ENCODE results near the gene SERPINE1. TPM values are rescaled to one million over a fixed set of nuclear protein-coding genes. Genes with fewer than 3 reads are reported as not detected.

Gene SERPINE1
- total RNA-seq, 1 donor from 2014 or later: 4.3 TPM

DNA sequence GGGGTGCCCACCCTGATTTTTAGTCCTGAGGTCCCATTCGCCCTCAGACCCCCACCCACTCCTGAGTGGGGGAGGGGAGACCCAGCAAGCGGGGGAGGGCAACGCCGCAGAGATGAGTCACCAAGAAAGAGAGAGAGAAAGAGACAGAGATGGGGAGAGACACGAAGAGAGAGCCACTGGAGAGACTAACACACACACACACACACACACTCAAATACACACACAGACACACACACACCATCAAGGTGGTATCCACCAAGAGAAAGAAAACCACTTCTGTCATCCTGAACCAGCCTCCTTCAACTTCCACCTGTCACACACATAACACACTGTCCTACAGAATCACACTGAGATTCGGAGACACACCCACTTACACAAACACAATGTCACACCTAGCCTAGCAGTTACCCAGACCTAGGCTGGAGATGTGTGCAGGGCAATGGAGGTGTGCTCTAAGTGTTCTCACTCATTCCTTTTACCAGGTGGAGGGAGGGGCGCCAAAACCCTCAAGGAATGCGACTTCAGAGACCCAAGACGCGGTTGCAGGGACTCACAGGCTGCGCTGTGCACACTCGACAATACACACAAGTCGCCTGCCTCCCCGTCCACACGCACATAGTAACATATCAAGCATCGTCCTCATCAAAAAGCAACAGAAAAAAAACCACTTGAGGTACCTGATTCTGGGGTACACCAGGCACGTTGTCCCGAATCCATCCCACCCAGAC, 42.4 kb downstream of the SERPINE1 start:
- no peak for DNase-seq (ENCODE audit: low spot score)

DNA sequence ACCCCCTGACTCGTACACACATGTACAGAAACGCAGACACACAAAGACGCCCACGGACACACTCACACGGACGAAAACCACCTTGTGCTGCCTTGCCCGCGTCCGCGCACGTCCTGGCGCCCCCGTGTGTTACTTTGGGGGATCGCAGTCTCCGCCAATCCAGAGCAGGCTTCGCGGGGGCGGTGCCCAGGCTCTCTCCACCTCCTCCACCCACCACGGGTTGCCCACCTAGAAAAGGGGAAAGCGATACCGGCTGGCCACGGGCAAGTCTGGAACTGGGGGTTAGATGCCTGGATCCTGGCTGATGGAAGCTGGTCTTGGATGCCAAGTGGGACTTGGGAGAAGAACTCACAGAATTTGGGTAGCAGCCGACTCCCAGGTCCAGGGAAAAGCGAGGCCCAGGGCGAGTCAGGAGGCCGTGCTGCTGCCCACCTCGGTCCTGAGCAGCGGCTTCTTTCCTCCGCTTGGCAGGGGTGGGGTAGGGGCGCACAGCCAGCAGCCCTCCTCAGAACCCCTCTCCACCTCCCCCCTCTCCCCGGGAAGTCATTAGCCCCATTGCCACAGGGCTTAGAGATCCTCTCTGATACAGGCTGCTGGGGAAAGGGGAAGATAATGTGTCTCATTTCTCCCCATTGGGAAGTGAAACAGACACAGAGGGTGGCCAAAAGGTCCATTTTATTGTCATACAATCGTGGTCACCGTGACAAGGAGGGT, 43.1 kb downstream of the SERPINE1 start:
- DNase-seq (ENCODE audit: low spot score): no peak

DNA sequence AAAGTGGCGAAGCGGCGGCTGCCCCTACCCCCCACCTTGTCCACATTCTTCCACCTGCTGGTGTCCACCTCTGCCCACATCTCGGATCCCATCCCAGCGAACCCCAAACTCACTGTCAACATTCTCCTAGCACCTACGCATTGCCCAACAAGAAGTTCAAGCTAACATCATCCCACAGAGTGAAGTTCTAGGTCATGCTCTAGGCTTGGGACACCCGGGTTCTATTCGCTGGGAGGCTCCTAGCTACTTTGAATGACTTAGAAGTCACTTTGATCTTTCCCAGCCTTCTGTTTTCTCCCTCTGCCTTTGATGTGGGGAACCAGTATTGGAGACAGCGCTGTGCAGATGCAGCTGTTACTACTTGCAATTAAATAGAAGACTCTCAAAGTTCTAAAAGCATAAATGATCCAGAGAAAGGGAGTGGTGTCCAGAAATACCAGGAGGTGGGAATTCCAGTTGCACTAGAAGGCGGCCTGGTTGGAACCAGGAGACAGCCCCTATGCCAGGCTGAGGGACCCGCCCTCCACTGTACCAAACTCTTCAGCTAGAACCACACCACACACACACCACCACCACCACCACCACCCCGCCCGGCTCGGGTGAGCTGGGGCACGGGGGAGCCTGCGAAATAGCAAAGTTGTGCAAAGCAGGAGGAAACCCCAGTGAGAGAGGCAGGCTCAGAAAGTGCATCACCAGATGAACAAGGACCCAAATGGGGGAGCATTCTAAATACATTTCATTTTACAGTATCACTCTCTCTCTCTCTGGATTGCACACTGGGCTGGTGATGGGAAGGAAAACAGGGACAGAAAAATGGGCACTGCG, 43.9 kb downstream of the SERPINE1 start:
- no peak for DNase-seq (ENCODE audit: low spot score)

DNA sequence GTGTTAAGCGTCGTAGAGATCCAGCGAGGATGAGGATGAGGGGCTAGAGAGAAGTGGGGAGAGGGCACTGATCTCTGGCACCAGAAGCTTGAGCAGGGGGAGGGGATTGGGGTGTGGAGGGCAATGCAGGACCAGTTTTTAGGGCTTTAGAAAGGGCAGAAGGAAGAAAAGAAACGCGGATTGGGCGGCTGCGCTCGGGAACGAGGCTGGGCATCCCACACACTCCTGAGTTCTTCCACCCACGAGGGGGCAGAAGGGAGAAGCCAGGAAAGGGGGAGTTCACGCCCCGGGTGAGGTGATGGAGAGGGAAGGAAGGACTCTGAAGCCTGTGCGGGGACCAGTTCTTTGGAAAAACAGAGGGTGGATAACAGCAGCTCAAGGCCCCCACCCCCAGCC, 44.5 kb downstream of the SERPINE1 start:
- DNase-seq (ENCODE audit: low spot score): no peak

DNA sequence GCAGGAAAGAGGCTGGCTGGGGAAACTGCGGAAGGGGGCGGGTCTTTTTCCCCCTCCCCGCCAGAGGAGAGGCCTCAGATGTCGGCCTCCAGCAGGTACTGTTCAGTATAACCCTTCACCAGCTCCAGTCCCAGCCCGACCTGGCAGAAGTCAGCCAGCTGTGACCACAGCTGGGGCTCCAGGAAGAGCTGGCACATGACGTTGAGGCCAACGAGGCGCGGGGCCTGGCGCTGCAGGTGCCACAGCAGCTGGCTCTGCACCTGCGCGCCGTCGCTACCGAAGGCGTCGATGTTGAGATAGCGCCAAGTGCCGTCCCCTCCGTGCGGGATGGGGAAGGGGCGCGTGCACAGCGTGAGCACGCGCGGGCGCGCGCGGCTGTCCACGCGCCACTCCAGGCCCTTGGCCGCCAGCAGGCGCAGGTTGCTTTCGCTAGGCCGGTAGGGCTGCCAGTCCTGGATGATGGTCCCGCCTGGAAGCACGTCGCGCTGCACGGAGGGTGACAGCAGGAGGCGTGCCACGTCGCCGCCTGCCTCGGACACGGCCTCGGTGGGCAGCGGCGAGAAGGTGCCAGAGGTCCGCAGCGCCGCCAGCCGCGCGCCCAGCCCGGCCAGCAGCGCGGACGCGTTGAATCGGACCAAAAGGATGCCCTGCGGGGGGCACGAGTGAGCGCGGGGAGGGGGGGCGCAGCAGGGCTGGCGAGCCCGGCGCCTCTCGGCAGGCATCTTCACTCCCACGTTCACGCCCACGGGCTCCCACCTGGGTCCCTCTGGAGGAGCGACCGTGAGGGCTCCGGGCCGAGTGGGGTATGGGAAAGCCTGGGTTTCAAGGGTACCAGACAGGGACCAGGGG, 45.3 kb downstream of the SERPINE1 start:
- DNase-seq (ENCODE audit: low spot score): no peak

DNA sequence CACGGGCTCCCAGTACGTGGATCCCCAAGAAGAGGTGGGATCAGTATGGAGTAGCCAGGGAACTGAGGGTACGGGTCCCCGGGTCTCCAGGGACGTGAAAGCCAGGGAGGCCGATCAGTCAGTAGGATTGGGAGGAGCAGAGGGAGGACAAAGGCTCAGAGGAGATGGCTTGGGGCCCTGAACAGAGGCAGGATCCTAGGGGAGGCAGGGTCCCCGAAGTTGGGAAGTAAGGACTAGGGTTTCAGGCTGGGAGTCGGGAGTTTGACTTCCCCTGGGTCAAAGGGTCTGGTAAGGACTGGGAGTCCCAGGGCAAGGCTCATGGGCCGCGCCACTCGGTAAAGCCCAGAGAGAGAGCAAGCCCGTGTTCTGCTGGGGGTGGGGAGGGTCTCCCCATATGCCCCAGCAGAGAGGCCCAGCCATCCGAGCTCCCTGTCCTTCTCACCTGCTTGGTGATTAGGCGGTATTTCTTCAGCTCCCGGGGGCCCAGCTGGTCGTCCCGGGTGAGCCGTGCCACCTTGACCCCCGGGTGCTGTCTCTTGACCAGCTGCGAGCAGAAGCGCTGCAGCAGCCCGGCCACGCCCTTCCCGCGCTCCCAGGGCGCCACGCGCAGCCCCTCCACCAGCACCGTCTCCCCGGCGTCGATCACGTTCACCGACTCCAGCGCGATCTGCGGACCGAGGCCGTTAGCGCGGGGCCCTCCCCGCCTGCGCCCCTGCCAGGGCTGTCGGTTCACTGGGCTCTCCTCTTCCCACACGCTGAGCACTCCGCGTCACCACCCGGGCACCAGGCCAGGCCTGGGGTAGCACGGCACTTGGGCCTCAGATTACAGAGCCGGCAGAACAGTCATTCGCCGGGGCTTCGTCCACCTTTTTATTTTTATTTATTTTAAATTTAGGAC, 46.2 kb downstream of the SERPINE1 start:
- peak; percentile 76 for DNase-seq (ENCODE audit: low spot score)

DNA sequence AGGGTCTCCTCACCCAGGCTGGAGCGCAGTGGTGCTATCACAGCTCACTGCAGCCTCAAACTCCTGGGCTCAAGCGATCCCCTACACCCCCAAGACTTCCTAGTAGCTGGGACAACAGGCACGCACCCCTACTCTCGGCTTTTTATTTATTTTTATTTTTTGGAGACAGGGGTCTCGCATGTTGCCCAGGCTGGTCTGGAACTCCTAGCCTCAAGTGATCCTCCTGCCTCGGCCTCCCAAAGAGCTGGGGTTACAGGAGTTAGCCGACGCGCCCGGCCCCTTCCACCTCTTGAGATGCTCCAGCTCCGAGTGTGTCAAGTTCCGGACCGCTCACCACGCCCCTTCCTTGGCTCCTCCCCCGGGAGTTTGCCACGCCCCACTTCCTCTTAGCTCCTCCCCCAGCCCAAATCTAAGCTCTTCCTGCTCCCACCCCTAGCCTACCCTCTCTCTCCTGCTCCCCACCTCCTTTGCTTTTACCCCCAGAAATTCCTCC, 46.9 kb downstream of the SERPINE1 start:
- DNase-seq (ENCODE audit: low spot score): no peak

DNA sequence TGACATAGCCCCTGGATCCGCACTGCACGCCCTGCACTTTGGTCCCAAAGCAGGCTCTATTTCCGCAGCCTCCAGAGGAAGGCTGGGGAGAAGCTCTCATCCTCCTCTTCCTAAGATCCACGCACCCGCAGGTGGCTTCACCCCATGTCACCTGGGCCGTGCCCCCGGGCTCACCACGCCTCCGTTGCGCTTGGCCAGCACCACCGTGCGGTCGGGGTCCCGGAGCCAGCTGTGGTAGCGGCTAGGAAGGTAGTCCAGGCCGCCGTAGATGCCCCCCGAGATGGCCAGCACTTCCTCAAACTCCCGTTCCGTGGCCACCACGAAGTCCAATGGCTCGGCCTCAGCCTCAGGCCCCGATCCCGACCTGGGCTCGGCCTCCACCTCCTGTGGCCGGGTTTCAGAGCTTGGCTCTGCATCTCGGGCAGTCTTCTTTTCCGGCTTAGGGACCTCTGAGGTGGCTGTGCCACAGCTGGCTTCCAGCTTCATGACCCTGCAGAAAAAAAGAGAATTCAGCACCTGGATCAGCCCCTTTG, 47.5 kb downstream of the SERPINE1 start:
- no peak for DNase-seq (ENCODE audit: low spot score)

DNA sequence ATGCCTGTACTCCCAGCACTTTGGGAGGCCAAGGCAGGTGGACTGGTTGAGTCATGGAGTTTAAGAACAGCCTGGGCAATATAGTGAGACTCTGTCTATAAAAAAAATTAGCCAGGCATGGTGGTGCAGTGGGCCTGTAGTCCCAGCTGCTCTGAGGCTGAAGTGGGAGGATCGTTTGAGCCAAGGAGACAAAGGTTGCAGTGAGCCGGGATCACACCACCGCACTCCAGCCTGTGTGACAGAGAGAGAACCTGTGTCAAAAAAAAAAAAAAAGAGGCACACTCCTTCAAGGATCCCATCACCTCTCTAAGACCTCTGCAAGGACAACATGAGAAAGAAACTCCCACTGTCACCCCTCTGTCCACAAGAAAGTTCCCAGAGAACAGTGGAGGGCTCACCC, 48.8 kb downstream of the SERPINE1 start:
- DNase-seq (ENCODE audit: low spot score): no peak

DNA sequence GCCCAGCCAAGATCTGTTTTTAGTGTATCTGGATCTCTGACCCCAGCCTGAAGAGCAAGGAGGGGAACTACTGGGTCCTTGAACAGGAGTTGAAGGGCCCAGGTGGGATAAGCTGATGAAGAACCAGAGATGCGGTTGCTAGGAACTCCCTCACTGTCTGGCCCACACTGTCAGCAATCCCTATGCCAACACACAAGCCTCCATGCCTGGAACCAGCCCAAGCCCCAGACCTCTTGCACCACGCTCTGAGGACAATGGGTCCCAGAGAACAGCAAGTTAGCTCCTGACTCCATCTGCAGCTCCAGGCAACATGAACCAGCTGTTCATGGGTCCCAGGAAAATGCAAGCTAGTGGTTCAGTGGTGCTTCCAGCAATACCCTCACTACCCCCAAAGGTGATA, 50.7 kb downstream of the SERPINE1 start:
- no peak for DNase-seq (ENCODE audit: low spot score)

DNA sequence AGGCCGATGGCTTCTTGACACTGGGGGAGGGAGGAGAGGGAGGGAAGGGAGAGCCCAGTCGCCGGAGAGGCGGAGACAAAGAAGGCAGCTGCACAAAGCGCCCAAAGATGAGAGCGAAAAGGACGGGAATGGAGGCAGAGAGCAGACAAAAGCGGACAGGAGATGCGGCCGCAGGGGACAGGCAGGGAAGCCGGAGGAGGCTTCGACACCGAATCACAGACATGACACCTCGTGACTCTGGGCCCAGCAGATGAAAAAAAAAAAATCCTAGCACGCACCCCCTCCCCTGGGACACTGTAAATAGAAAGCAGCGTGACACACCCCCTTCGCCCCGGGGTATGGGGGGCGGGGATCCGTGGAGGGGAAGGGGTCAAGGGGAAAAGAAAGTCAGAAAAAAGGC, 52.2 kb downstream of the SERPINE1 start:
- no peak for DNase-seq (ENCODE audit: low spot score)

DNA sequence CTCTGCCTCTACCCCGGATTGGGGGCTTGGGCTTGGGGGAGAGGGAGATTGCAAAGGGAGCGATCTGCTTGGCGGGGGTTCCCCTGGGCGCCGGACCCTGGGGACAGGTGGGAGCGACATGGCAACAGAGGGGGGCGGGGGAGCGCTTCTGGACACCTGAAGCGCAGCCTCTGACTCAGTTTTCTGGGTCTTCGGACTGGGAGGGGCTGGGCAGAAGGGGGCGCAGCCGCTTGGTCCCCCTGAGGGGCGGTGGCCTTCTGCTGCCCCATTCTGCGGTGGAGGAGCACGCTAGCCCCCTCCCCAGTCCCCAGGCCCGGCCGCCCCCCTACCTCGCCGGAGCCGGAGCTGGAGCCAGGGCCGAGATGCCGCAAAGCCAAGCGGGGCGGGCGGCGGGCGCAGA, 52.8 kb downstream of the SERPINE1 start:
- no peak for DNase-seq (ENCODE audit: low spot score)

DNA sequence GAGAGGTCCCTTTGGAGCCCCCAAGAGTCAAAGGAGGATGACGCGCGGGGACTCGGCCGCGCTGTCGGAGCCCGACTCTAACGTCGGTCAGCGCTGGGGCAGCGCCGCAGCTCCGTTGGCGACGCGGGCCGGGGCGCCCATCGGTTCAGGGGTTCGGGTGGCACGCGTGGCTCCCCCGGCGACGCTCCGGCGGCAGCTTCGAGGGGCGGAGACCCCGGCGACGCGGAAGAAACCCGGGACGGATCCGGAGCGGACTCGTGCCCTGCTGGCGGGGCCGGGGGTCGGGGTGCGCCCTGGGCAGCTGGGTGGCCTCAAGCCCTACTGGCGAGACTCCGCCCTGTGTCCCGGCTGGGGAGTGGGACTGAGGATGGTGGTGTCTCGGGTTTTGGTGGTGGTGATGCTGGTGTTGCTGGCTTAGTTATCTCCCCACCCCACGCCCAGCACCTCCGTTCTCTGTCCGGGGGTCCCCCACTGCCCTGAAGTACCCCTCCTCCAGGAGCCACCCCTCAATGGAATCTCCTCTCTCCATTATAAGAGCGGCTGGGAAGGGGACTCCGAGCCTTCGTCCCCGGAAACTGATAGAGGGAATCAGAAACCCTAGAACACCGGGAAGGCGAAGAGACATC, 53.3 kb downstream of the SERPINE1 start, which contains the start of gene NAT16:
NAT16 (minus strand) TSS at position 164 of the 626 bp plus-strand sequence. CDS start 5,486 bp downstream, outside the sequence.
- DNase-seq (ENCODE audit: low spot score): no peak

DNA sequence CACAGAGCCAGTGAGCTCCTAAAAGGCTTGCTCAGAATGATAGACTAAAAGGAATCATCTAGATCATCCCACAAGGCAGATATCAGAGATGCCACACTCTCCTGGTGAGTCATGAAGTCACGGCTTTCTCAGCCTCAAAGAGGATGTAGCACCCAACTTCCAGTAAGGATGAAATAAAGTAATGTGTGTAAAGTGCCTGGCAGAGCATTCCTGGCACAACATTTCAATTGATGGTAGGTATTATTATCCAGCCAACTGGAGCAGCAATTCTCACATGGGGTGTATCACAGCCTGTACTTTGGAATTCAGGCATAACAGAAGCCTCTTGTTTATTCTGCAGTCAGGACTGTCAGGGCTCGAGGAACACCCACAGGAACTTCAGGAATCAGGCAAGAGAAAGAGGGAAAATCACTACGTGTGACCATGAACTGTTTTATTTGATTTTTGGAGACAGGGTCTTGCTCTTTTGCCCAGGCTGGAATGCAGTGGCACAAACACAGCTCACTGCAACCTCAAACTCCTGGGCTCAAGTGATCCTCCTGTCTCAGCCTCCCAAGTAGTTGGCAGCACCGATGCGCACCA, 58.4 kb downstream of the SERPINE1 start:
- no peak for DNase-seq (ENCODE audit: low spot score)

DNA sequence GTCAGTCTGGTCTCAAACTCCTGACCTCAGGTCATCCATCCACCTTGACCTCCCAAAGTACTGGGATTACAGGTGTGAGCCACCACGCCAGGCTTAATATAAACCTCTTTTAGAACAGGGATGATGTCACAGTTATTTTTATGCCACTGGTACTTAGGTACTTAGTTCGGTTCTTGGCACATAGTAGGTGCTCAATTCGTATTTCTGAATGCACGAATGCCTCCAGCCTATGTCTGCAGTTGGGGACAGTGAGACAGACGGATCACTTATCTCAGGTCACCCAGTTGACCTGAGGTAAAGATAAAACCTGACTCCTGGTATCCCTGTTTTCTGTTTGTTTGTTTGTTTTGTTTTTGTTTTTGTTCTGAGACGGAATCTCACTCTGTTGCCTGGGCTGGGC, 59.3 kb downstream of the SERPINE1 start:
- DNase-seq (ENCODE audit: low spot score): no peak

DNA sequence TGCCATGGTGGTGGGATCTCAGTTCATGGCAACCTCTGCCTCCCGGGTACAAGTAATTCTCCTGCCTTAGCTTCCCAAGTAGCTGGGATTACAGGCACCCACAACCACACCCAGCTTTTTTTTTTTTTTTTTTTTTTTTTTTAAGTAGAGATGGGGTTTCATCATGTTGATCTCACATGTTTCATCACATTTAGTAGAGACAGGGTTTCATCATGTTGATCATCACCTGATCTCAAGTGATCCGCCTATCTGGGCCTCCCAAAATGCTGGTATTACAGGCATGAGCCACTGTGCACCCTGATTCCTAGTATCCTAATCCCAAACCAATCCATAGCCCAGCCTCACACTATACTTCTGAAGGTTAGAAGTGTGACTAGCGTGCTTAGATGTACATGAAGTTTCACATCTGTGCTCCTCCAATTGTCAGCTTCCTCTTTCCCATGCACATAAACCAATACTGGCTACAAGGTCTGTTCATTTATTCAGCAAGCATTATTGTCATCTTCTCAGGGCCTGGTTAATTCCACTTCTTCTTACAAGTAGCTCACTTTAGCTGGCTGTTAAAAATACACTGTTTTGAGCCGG, 60.0 kb downstream of the SERPINE1 start:
- no peak for DNase-seq (ENCODE audit: low spot score)

Measured in ureter (tissue), 1 donor.